ENCODE measurements around the gene TKTL1. TPM values are rescaled to one million over a fixed set of nuclear protein-coding genes. Genes with fewer than 3 reads are reported as not detected.

TKTL1 gene
- total RNA-seq, 2 experiments from 2014 or later = 4.2 to 5.2 TPM

DNA sequence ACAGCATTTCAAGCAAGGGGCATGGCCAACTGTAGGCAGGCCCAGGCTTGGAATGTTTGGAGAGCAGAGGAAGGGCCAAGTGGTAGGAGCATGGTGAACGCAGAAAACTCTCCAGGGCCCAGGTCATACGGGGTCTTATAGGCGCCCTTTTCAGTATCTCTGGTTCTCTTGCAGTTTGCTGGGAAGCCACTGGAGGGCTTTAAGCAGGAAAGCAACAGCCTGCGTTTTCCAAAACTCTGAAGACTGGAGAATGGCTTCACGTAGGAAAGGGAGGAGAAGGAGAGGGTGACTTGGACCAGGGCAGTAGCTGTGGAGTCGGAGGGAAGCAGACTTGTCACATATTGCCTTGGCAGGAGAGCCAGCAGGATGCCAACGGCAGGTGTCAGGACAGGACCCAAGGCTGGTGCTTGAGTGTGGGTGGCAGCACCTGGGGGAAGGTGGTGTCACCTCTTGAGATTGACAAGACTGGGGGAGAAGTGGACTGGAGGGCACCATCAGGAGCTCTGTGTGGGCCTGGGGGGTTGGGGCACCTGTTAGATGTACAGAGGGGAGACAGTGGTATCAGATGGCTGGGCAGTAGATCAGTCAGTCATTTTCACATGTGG lies 21.9 kb downstream of the TKTL1 start:
- H3K27me3 Mint-ChIP-seq = no peaks in the 10 kb centered on the region
- ChIA-PET CTCF (interaction anchor here (0.6 to 1.9 kb wide), 5 partner anchors 9 to 97 kb away, joined by 3 to 5 read pairs (median 3); no protein-coding TSS in a partner anchor), POLR2A (no interaction called here)
- peaks cover 45% of the 10 kb centered on the region for H3K4me1 Mint-ChIP-seq
- H3K9me3 Mint-ChIP-seq = no peaks in the 10 kb centered on the region
- DNase-seq = no peak
- H3K4me3 Mint-ChIP-seq = no peak overlapping the region
- peaks cover 2% of the 10 kb centered on the region for H3K36me3 Mint-ChIP-seq (ENCODE audit: low read depth)
- no peak overlapping the region for H3K27ac Mint-ChIP-seq

GRCh38 chrX:154320406-154320805 lies 24.8 kb downstream of the TKTL1 start:
- H3K27ac Mint-ChIP-seq = peak overlapping the region; percentile 64
- ChIA-PET POLR2A (no interaction called here), CTCF (no interaction called here)
- no peaks in the 10 kb centered on the region for H3K27me3 Mint-ChIP-seq
- no peak overlapping the region for H3K4me3 Mint-ChIP-seq
- no peaks in the 10 kb centered on the region for H3K9me3 Mint-ChIP-seq
- DNase-seq = no peak
- H3K36me3 Mint-ChIP-seq (ENCODE audit: low read depth) = no peaks in the 10 kb centered on the region
- peaks cover 37% of the 10 kb centered on the region for H3K4me1 Mint-ChIP-seq

DNA sequence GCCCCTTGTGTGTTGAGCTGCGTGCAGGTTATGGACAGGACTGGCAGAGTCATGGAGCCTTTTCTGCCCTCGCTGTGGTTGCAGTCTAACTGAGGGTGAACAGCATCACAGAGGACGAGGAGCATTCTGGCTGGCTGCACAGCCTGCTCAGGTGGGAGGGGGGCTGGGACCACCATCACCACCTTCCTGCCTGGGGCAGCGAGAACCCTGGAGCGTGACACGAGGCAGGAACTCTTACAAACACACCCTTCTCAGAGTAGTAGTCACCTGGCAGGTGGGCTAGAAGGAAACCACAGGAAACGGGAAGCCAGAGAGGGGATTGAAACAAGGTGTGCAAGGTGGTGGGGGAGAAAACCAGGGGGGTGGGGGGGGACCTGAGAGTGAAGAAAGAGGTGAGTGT lies 25.6 kb downstream of the TKTL1 start:
- H3K27me3 Mint-ChIP-seq = no peaks in the 10 kb centered on the region

GRCh38 chrX:154321594-154321993 lies 26.0 kb downstream of the TKTL1 start:
- no peaks in the 10 kb centered on the region for H3K36me3 Mint-ChIP-seq (ENCODE audit: low read depth)

More for the DNA sequence above, 25.6 kb downstream of the TKTL1 start:
- Mint-ChIP-seq H3K27ac (no peak overlapping the region), H3K36me3 (ENCODE audit: low read depth) (no peaks in the 10 kb centered on the region), H3K4me3 (no peak overlapping the region), H3K9me3 (no peaks in the 10 kb centered on the region), H3K4me1 (peaks cover 44% of the 10 kb centered on the region)
- POLR2A ChIA-PET = no interaction called here
- no peak for DNase-seq
- CTCF ChIA-PET = interaction anchor here (2.1 kb wide), 1 partner anchor 13 kb away, joined by 5 read pairs; no protein-coding TSS in a partner anchor

GRCh38 chrX:154322890-154323289 lies 27.3 kb downstream of the TKTL1 start:
- Mint-ChIP-seq H3K27ac (no peak overlapping the region), H3K4me1 (peaks cover 53% of the 10 kb centered on the region), H3K27me3 (no peaks in the 10 kb centered on the region), H3K9me3 (no peaks in the 10 kb centered on the region), H3K36me3 (ENCODE audit: low read depth) (no peaks in the 10 kb centered on the region), H3K4me3 (no peak overlapping the region)
- no peak for DNase-seq
- ChIA-PET CTCF (interaction anchor here (1.6 to 2.1 kb wide), 2 partner anchors 15 to 211 kb away, joined by 4 to 5 read pairs; no protein-coding TSS in a partner anchor), POLR2A (no interaction called here)

More at GRCh38 chrX:154321594-154321993, 26.0 kb downstream of the TKTL1 start:
- no peak overlapping the region for H3K4me3 Mint-ChIP-seq
- peaks cover 49% of the 10 kb centered on the region for H3K4me1 Mint-ChIP-seq
- ChIA-PET CTCF (interaction anchor here (2.1 kb wide), 1 partner anchor 13 kb away, joined by 5 read pairs; no protein-coding TSS in a partner anchor), POLR2A (no interaction called here)
- H3K27ac Mint-ChIP-seq = no peak overlapping the region
- H3K27me3 Mint-ChIP-seq = no peaks in the 10 kb centered on the region
- DNase-seq = no peak
- no peaks in the 10 kb centered on the region for H3K9me3 Mint-ChIP-seq

DNA sequence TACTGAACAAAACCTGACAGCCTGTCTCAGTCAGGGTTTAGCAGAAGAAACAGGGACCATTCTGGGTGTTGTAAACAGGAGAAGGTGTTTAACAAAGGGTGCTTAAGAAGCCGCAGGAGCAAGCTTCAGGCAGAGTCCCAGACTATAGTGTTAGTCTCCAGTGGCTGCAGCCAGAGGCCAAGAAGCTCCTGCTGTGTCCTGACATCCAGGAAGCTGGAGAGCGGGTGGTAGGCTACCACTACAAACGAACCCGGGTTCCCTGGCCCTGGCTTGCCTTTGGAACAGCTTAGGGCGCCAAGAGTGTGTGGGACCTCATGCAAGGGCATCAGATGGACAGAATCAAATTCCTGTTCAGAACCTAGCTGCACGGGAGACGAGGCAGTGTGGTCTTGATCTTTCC lies 27.9 kb downstream of the TKTL1 start:
- no peaks in the 10 kb centered on the region for H3K36me3 Mint-ChIP-seq (ENCODE audit: low read depth)
- POLR2A ChIA-PET = no interaction called here
- no peak for DNase-seq

DNA sequence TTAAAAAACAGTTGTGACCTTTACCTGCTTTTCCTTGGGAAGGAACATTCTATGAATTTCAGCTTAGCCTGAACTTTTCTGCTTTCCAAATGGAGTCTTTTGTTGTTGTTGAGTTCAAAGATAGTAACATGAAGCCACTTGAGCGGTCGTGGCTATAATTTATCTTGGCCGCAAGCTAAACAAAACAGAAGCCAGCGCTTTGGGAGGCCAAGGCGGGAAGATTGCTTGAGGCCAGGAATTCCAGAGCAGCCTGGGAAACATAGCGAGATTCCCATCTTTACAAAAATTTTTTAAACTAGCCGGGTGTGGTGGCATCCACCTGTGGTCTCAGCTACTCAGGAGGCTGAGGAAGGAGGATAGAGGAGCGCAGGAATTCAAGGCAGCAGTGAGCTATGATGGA lies 29.9 kb downstream of the TKTL1 start:
- H3K9me3 Mint-ChIP-seq = no peaks in the 10 kb centered on the region
- POLR2A ChIA-PET = no interaction called here
- no peak overlapping the region for H3K4me3 Mint-ChIP-seq
- CTCF ChIA-PET = interaction anchor here (1.0 to 1.1 kb wide), 2 partner anchors 9 to 11 kb away, joined by 3 to 4 read pairs; no protein-coding TSS in a partner anchor
- H3K4me1 Mint-ChIP-seq = peaks cover 58% of the 10 kb centered on the region
- H3K27ac Mint-ChIP-seq = no peak overlapping the region
- no peaks in the 10 kb centered on the region for H3K27me3 Mint-ChIP-seq
- no peak for DNase-seq
- H3K36me3 Mint-ChIP-seq (ENCODE audit: low read depth) = no peaks in the 10 kb centered on the region

More for the DNA sequence above, 27.9 kb downstream of the TKTL1 start:
- H3K27ac Mint-ChIP-seq = no peak overlapping the region
- H3K4me1 Mint-ChIP-seq = peaks cover 55% of the 10 kb centered on the region
- no peaks in the 10 kb centered on the region for H3K27me3 Mint-ChIP-seq
- H3K4me3 Mint-ChIP-seq = no peak overlapping the region
- no peaks in the 10 kb centered on the region for H3K9me3 Mint-ChIP-seq
- CTCF ChIA-PET = interaction anchor here (1.6 kb wide), 1 partner anchor 211 kb away, joined by 4 read pairs; no protein-coding TSS in a partner anchor

- Mint-ChIP-seq H3K27ac (peak overlapping the region; percentile 92), H3K4me1 (peaks cover 44% of the 10 kb centered on the region), H3K27me3 (no peaks in the 10 kb centered on the region), H3K9me3 (no peaks in the 10 kb centered on the region), H3K4me3 (peak overlapping the region; percentile 60), H3K36me3 (ENCODE audit: low read depth) (no peaks in the 10 kb centered on the region)
- CTCF ChIA-PET = interaction anchor here (0.7 to 1.6 kb wide), 3 partner anchors 17 to 72 kb away, joined by 3 read pairs; partner anchors contain the start of gene RPL10
- peak; percentile 71 for DNase-seq
- POLR2A ChIA-PET = no interaction called here
Measured at GRCh38 chrX:154327038-154327820, 31.6 kb downstream of the TKTL1 start.

DNA sequence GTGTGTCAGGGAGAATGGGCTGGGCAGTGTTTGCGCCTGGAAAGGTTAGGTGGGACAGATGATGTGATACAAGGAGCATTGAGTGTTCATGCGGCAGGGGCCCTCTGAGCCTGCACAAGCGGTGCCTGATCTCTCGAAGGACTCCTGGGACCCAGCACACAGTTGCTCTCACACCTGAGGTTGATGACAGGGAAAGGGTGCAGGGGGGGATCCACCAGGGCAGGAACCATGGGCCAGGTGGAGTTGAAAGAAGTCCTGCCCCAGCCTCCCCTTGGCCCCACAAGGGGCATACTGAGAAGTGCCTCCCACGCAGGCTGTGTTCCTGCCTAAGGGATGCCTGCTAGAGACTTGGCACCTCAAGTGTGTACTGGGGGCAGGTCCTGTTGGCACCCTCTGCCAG lies 33.1 kb downstream of the TKTL1 start:
- POLR2A ChIA-PET = no interaction called here
- H3K4me3 Mint-ChIP-seq = no peak overlapping the region
- no peak overlapping the region for H3K27ac Mint-ChIP-seq

DNA sequence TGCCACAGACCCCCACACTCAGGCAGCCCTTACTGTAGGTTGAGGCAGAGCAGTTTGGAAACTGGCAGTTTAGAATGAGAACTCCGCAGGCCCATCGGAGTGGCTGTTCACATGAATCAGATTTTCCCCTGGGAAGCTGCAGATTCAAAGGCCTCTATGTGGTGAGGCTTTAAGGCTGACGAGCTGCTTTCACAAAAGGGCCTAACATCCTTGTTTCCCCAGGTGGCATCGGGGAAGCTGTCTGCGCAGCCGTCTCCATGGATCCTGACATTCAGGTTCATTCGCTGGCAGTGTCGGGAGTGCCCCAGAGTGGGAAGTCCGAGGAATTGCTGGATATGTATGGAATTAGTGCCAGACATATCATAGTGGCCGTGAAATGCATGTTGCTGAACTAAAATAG lies 33.7 kb downstream of the TKTL1 start:
- no peak for DNase-seq
- peak overlapping the region; percentile 28 for H3K27ac Mint-ChIP-seq
- H3K9me3 Mint-ChIP-seq = no peaks in the 10 kb centered on the region
- ChIA-PET CTCF (interaction anchor here (0.7 kb wide), 1 partner anchor 12 kb away, joined by 3 read pairs; no protein-coding TSS in a partner anchor), POLR2A (no interaction called here)
- H3K36me3 Mint-ChIP-seq (ENCODE audit: low read depth) = no peaks in the 10 kb centered on the region
- no peaks in the 10 kb centered on the region for H3K27me3 Mint-ChIP-seq
- peaks cover 53% of the 10 kb centered on the region for H3K4me1 Mint-ChIP-seq
- H3K4me3 Mint-ChIP-seq = no peak overlapping the region

More for the DNA sequence above, 33.1 kb downstream of the TKTL1 start:
- Mint-ChIP-seq H3K27me3 (no peaks in the 10 kb centered on the region), H3K36me3 (ENCODE audit: low read depth) (no peaks in the 10 kb centered on the region), H3K4me1 (peaks cover 46% of the 10 kb centered on the region), H3K9me3 (no peaks in the 10 kb centered on the region)
- CTCF ChIA-PET = interaction anchor here (0.7 kb wide), 1 partner anchor 11 kb away, joined by 3 read pairs; no protein-coding TSS in a partner anchor
- DNase-seq = no peak

DNA sequence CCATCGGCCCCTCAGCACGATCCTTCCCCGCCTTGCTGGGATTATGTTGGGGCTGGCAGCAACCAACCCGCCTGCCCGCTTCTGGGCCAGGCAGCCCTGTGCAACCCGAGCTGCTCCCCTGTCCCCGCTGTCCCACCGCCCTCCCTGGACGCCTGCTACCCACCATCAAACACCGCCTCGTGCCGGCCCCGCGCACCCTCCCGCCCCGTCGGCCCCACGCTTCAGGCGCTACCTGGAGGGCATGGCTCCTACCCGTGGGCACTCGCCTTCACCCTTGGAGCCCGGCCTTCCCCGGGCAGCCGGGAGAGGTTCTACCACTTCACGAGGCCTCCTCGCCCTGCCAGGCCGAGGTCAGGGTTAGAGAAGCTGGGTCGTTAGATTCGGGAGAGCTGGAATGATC lies 37.0 kb downstream of the TKTL1 start:
- Mint-ChIP-seq H3K4me3 (no peak overlapping the region), H3K9me3 (no peaks in the 10 kb centered on the region), H3K4me1 (peaks cover 33% of the 10 kb centered on the region), H3K27ac (no peak overlapping the region), H3K36me3 (ENCODE audit: low read depth) (no peaks in the 10 kb centered on the region), H3K27me3 (no peaks in the 10 kb centered on the region)
- ChIA-PET CTCF (no interaction called here), POLR2A (no interaction called here)
- DNase-seq = no peak

- ChIA-PET CTCF (no interaction called here), POLR2A (no interaction called here)
- peaks cover 29% of the 10 kb centered on the region for H3K4me1 Mint-ChIP-seq
- H3K9me3 Mint-ChIP-seq = no peaks in the 10 kb centered on the region
- no peaks in the 10 kb centered on the region for H3K36me3 Mint-ChIP-seq (ENCODE audit: low read depth)
- DNase-seq = no peak
- peak overlapping the region; percentile 88 for H3K27ac Mint-ChIP-seq
- H3K27me3 Mint-ChIP-seq = no peaks in the 10 kb centered on the region
- no peak overlapping the region for H3K4me3 Mint-ChIP-seq
Measured at GRCh38 chrX:154333116-154333515, 37.5 kb downstream of the TKTL1 start.

GRCh38 chrX:154333837-154334271 lies 38.3 kb downstream of the TKTL1 start:
- CTCF ChIA-PET = no interaction called here
- no peak overlapping the region for H3K4me3 Mint-ChIP-seq
- no peaks in the 10 kb centered on the region for H3K36me3 Mint-ChIP-seq (ENCODE audit: low read depth)
- H3K4me1 Mint-ChIP-seq = peaks cover 25% of the 10 kb centered on the region
- H3K9me3 Mint-ChIP-seq = no peaks in the 10 kb centered on the region
- peak overlapping the region; percentile 88 for H3K27ac Mint-ChIP-seq
- no peak for DNase-seq
- POLR2A ChIA-PET = no interaction called here
- H3K27me3 Mint-ChIP-seq = no peaks in the 10 kb centered on the region

Data from activated CD4-positive, alpha-beta T cell treated with anti-CD3 and anti-CD28 coated beads, Interleukin-2, amount 10 ng/mL, durations not matched to agents 7 days and 5 days (primary cell).